ENCODE results near the gene SLC16A3. TPM values are rescaled to one million over a fixed set of nuclear protein-coding genes. Genes with fewer than 3 reads are reported as not detected.

Gene SLC16A3
- total and polyA plus RNA-seq, 9 of the 15 experiments (the other 6 are each of a cell fraction or from before 2014, with no cell fraction given) = 0.11 to 5.4 (median 1.2) TPM; not detected in 2

DNA sequence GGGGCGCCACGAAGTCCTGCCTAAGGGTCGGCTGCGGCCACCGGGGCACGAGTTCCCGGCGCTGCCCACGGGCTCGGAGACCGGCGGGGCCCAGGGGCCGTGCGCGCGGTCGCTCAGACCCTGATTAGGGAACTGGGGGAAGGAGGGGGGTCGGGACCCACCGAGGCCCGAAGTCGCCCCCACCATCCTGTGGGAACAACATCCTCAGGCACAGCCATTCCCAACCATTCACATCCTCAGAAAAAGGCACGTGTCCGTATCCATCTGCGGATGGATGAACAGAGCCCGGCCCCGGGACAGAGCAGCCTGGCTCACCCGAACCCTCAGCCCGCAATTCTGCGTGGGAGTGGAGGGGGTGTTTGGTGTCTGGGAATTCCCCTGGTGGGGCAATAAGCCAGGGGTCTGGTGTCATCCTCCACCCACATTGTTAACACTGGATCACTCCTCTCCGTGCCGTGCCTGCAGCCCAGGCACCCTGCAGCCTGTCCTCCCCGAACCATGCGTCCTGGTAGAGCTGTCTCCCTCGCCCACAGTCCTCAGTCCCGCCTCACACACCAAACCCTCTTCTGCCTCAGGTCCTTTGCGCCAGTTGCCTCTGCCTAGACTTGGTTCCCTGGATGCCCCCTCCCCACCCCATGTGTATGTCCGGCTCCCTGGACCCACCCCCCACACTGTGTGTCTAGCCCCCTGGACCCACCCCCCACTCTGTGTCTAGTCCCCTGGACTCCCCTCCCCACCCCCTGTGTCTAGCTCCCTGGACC is 15.4 kb upstream of the SLC16A3 start (continued):
- TF ChIP-seq, protein P1, sequence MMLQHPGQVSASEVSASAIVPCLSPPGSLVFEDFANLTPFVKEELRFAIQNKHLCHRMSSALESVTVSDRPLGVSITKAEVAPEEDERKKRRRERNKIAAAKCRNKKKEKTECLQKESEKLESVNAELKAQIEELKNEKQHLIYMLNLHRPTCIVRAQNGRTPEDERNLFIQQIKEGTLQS (IDR thresholded peaks at IDR 0.05) = peak; percentile 29; the same call in 1 of the 2 replicates
- TF ChIP-seq, protein P1 (CRISPR knock-in tag; conservative IDR thresholded peaks at IDR 0.05) = no peak
- peak; percentile 68 for TF ChIP-seq RBFOX2 (IDR thresholded peaks at IDR 0.05; ENCODE audit: low read depth, low read length)
- TF ChIP-seq, protein P2, sequence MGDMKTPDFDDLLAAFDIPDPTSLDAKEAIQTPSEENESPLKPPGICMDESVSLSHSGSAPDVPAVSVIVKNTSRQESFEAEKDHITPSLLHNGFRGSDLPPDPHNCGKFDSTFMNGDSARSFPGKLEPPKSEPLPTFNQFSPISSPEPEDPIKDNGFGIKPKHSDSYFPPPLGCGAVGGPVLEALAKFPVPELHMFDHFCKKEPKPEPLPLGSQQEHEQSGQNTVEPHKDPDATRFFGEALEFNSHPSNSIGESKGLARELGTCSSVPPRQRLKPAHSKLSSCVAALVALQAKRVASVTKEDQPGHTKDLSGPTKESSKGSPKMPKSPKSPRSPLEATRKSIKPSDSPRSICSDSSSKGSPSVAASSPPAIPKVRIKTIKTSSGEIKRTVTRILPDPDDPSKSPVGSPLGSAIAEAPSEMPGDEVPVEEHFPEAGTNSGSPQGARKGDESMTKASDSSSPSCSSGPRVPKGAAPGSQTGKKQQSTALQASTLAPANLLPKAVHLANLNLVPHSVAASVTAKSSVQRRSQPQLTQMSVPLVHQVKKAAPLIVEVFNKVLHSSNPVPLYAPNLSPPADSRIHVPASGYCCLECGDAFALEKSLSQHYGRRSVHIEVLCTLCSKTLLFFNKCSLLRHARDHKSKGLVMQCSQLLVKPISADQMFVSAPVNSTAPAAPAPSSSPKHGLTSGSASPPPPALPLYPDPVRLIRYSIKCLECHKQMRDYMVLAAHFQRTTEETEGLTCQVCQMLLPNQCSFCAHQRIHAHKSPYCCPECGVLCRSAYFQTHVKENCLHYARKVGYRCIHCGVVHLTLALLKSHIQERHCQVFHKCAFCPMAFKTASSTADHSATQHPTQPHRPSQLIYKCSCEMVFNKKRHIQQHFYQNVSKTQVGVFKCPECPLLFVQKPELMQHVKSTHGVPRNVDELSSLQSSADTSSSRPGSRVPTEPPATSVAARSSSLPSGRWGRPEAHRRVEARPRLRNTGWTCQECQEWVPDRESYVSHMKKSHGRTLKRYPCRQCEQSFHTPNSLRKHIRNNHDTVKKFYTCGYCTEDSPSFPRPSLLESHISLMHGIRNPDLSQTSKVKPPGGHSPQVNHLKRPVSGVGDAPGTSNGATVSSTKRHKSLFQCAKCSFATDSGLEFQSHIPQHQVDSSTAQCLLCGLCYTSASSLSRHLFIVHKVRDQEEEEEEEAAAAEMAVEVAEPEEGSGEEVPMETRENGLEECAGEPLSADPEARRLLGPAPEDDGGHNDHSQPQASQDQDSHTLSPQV (IDR thresholded peaks at IDR 0.05) = peak; percentile 75
- TF ChIP-seq SMAD4 (CRISPR knock-in tag; conservative IDR thresholded peaks at IDR 0.05) = peak; percentile 25; the same call in 1 of the 2 replicates
- TF ChIP-seq, protein P3, sequence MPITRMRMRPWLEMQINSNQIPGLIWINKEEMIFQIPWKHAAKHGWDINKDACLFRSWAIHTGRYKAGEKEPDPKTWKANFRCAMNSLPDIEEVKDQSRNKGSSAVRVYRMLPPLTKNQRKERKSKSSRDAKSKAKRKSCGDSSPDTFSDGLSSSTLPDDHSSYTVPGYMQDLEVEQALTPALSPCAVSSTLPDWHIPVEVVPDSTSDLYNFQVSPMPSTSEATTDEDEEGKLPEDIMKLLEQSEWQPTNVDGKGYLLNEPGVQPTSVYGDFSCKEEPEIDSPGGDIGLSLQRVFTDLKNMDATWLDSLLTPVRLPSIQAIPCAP (CRISPR knock-in tag; IDR thresholded peaks at IDR 0.05; ENCODE audit: borderline replicate concordance) = no peak
- TF ChIP-seq TBP (optimal IDR thresholded peaks at IDR 0.05; ENCODE audit: low read depth, low read length) = no peak
- TF ChIP-seq, protein P4, sequence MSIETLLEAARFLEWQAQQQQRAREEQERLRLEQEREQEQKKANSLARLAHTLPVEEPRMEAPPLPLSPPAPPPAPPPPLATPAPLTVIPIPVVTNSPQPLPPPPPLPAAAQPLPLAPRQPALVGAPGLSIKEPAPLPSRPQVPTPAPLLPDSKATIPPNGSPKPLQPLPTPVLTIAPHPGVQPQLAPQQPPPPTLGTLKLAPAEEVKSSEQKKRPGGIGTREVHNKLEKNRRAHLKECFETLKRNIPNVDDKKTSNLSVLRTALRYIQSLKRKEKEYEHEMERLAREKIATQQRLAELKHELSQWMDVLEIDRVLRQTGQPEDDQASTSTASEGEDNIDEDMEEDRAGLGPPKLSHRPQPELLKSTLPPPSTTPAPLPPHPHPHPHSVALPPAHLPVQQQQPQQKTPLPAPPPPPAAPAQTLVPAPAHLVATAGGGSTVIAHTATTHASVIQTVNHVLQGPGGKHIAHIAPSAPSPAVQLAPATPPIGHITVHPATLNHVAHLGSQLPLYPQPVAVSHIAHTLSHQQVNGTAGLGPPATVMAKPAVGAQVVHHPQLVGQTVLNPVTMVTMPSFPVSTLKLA (conservative IDR thresholded peaks at IDR 0.05) = peak; percentile 42 to 61; a peak in 3 of 4 replicates
- TF ChIP-seq GABPA (tag; conservative IDR thresholded peaks at IDR 0.05; ENCODE audit: low read depth) = peak; percentile 4; the same call in 1 of the 2 replicates
- no peak for TF ChIP-seq NR4A1 (CRISPR knock-in tag; IDR thresholded peaks at IDR 0.05)
- TF ChIP-seq NR4A1 (tag; IDR thresholded peaks at IDR 0.05) = 0 out of 2 replicates have a peak, but pooled peaks have one; percentile 28
- TF ChIP-seq, protein P5, sequence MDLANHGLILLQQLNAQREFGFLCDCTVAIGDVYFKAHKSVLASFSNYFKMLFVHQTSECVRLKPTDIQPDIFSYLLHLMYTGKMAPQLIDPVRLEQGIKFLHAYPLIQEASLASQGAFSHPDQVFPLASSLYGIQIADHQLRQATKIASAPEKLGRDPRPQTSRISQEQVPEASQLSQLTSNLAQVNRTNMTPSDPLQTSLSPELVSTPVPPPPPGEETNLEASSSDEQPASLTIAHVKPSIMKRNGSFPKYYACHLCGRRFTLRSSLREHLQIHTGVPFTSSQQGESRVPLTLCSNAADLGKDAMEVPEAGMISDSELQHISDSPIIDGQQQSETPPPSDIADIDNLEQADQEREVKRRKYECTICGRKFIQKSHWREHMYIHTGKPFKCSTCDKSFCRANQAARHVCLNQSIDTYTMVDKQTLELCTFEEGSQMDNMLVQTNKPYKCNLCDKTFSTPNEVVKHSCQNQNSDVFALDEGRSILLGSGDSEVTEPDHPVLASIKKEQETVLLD (IDR thresholded peaks at IDR 0.05) = peak; percentile 72
- no peak for TF ChIP-seq PYGO2 (tag; IDR thresholded peaks at IDR 0.05)
- TF ChIP-seq, protein P6, sequence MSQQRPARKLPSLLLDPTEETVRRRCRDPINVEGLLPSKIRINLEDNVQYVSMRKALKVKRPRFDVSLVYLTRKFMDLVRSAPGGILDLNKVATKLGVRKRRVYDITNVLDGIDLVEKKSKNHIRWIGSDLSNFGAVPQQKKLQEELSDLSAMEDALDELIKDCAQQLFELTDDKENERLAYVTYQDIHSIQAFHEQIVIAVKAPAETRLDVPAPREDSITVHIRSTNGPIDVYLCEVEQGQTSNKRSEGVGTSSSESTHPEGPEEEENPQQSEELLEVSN (IDR thresholded peaks at IDR 0.05; ENCODE audit: borderline replicate concordance in 1 of 2, extremely low read depth in 1 of 2, insufficient read depth in 1 of 2, insufficient read length in 1 of 2, low read depth in 1 of 2, low read length in 1 of 2, poor library complexity in 1 of 2, severe bottlenecking in 1 of 2) = peak in 1 of 2 experiments; percentile 59
